ENCODE data around the gene ELL.

Gene ELL

DNA sequence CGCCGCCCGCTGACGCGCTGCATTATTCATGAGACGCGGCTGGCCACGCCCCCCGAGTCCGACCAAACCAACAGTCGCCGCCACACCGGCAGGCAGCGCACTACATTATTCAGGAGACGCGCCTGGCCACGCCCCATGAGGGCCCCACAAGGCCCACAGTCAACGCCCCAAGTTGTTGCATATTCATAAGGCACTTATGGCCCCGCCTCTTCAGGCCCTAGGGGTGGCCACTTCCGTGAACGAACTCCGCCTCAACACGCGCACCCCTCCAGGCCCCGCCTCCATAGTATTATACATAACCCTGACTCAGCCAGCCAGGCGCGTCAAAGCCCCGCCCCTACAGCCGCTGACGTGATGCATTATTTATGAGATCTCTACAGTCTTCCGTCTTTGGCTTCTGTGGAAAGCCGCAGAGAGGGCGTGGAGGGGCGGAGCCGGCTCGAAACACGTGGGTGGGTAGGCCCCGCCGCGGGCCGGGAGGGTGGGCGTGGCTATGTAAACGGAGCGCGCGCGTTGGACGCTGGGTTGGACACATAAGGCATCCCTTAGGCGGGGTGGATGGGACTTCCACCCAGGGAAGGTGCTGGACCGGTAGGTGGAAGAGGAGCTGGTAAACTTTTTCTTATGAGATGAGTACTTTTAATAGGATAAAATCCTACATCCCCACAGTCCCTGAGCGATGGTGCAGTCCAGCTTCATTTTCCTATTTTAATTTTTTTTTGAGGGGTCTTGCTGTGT is 423 bp upstream of the ELL start:
- CTCF ChIA-PET = interaction anchor here (0.6 to 2.9 kb wide), 5 partner anchors 54 to 71 kb away, joined by 3 to 10 read pairs (median 5); no protein-coding TSS in a partner anchor

DNA sequence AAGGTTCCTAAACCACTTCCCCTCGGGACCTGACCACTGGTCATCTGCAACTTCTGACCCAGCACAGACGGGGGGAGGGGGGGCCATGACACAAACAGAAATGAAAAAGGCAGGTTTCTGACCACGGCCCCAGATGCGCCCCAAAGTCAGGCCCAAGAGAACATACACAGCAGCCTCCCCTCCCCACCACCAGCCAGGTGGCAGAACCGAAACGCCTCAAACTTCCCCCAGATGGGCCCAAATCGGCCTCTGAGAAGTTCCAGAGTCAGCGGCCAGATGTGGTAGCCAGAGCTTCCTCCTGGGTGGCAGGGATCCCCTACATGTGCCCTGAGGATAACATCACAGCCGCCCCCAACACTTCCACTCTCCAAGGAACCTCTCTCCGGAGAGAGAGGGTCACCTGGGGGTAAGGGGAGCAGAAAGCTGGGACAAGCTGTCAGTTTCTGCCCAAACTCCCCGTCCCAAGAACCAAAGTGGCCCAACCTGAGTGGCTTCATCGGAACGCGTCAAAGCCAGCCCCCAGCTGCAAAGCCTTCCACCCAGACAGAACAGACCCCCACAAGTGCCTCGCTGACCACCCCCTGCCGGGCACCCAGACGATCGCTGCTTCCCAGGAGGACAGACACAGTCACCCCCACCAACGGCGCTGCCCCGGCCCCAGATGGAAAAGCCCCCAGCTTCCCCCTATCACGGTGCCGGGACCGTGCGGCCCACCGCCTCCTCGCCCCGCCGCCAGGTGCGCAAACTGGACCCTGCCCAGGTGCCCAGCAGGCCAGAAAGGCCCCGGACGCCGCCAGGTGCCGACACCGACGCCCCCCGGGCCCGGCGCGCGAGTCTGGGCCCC is 800 bp downstream of the ELL start:
- DNase-seq (ENCODE audit: low spot score) = no peak
- peak overlapping the region; percentile 97 for H3K27ac ChIP-seq
- CTCF ChIA-PET = interaction anchor here (0.7 to 2.9 kb wide), 13 partner anchors 12 to 70 kb away, joined by 3 to 10 read pairs (median 5); partner anchors contain the start of gene REX1BD
- TF ChIP-seq, protein P1, sequence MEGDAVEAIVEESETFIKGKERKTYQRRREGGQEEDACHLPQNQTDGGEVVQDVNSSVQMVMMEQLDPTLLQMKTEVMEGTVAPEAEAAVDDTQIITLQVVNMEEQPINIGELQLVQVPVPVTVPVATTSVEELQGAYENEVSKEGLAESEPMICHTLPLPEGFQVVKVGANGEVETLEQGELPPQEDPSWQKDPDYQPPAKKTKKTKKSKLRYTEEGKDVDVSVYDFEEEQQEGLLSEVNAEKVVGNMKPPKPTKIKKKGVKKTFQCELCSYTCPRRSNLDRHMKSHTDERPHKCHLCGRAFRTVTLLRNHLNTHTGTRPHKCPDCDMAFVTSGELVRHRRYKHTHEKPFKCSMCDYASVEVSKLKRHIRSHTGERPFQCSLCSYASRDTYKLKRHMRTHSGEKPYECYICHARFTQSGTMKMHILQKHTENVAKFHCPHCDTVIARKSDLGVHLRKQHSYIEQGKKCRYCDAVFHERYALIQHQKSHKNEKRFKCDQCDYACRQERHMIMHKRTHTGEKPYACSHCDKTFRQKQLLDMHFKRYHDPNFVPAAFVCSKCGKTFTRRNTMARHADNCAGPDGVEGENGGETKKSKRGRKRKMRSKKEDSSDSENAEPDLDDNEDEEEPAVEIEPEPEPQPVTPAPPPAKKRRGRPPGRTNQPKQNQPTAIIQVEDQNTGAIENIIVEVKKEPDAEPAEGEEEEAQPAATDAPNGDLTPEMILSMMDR (conservative IDR thresholded peaks at IDR 0.05; ENCODE audit: low read depth) = no peak
- POLR2A ChIA-PET (ENCODE audit: low non-redundant PET) = interaction anchor here (0.7 kb wide), 1 partner anchor 50 kb away, joined by 3 read pairs; the partner anchor contains the start of gene UBA52

More for the DNA sequence above, 423 bp upstream of the ELL start:
- DNase-seq (ENCODE audit: low spot score) = peak; percentile 99
- POLR2A ChIA-PET (ENCODE audit: low non-redundant PET) = interaction anchor here (0.5 kb wide), 1 partner anchor 67 kb away, joined by 4 read pairs; no protein-coding TSS in a partner anchor
- TF ChIP-seq, protein P1 (conservative IDR thresholded peaks at IDR 0.05; ENCODE audit: low read depth) = no peak
- peak overlapping the region; percentile 97 for H3K27ac ChIP-seq

DNA sequence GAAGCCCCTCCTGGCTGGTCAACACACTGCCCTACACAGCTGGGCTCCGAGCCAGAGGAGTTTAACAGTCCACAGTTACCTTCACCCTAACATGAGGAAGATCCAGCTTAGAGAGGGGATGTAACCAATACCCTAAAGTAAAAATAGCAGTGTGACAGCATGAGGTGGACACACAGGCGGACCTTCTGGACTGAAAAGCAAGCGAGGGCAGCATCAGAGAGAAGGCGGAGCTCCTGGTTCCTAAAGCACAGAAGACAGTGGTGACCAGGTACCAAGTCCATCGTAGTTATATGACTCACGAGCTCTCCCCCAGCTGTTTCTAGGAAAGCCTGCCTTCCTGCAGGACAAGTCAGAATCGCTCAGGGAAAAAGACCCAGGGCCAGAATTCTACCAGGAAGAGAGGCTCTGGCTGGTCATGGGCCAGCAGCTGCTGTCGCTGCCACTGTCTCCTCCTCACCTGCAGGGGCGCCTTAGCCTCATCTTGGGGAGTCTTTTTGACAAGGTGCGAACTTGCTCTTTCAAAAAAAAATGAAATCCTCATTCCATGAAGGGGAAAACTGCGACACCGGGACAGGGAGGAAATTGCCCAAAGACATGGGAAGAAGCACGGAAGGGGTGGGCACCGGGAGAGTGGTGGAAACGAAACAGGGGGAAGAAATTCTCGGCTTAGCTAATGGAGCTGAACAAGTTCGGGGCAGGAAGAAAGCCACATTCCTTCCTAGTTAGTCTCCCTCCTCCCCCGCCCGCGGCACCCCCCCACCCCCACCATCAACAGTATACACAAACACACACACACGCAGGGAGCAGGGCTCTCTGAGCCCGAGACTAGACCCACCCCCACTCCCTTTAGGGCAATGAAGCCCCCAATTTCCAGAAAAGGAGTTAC is 1.7 kb downstream of the ELL start:
- TF ChIP-seq, protein P1 (conservative IDR thresholded peaks at IDR 0.05; ENCODE audit: low read depth) = peak; percentile 95
- POLR2A ChIA-PET (ENCODE audit: low non-redundant PET) = no interaction called here
- peak overlapping the region; percentile 97 for H3K27ac ChIP-seq
- CTCF ChIA-PET = interaction anchor here (0.5 to 2.9 kb wide), 20 partner anchors 10 to 509 kb away, joined by 3 to 10 read pairs (median 5); partner anchors contain the start of genes REX1BD and UBA52
- DNase-seq (ENCODE audit: low spot score) = peak; percentile 80

DNA sequence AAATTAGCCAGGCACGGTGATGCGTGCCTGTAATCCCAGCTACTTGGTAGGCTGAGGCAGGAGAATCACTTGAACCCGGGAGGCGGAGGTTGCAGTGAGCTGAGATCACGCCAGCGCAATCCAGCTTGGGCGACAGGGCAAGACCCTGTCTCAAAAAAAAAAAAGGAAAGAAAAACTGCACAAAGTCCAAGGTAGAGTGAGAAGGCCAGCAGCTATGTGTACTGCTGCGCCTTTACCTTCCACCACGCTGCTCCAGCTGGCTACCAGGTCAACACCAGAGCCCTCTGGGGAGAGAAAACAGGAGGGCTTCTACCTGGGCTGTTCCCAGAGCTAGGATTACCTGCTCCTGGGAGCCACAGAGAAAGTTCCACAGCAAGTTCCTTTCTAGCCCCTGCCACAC is 3.2 kb downstream of the ELL start:
- TF ChIP-seq, protein P1 (conservative IDR thresholded peaks at IDR 0.05; ENCODE audit: low read depth) = no peak
- CTCF ChIA-PET = interaction anchor here (1.5 kb wide), 1 partner anchor 8 kb away, joined by 5 read pairs; no protein-coding TSS in a partner anchor
- no peak for DNase-seq (ENCODE audit: low spot score)

DNA sequence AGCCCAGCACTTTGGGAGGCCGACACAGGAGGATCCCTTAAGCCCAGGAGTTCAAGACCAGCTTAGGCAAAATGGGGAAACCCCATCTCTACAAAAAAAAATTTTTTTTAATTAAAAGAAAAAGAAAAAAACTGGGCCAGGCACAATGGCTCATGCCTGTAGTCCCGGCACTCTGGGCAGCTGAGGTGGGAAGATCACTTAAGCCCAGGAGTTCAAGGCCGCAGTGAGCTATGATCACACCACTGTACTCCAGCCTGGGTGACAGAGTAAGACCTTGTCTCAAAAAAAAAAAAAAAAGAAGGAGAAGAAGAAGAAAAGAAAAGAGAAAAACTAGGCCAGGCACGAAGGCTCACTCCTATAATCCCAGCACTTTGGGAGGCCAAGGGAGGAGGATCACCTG is 4.3 kb downstream of the ELL start:
- peak overlapping the region; percentile 71 for H3K27ac ChIP-seq
- TF ChIP-seq, protein P1 (conservative IDR thresholded peaks at IDR 0.05; ENCODE audit: low read depth) = no peak
- CTCF ChIA-PET = interaction anchor here (0.6 to 0.7 kb wide), 2 partner anchors 59 to 155 kb away, joined by 3 to 7 read pairs; no protein-coding TSS in a partner anchor
- DNase-seq (ENCODE audit: low spot score) = no peak
- POLR2A ChIA-PET (ENCODE audit: low non-redundant PET) = no interaction called here

More for the DNA sequence above, 3.2 kb downstream of the ELL start:
- peak overlapping the region; percentile 97 for H3K27ac ChIP-seq
- POLR2A ChIA-PET (ENCODE audit: low non-redundant PET) = interaction anchor here (0.8 kb wide), 1 partner anchor 338 kb away, joined by 6 read pairs; no protein-coding TSS in a partner anchor

All from RWPE1 (cell line).